ENCODE results near the gene DLEC1. TPM values are rescaled to one million over a fixed set of nuclear protein-coding genes. Genes with fewer than 3 reads are reported as not detected.

DLEC1 gene
- total and polyA plus RNA-seq, 9 of the 15 experiments (the other 6 are each of a cell fraction or from before 2014, with no cell fraction given), result 0.07 to 0.08 TPM; not detected in 7

- intact Hi-C loops (cut with micrococcal nuclease), result no loop called here
- BruUV-seq (replicated peaks), result no TSS peak
- TF ChIP-seq ZNF586 (CRISPR knock-in tag; conservative IDR thresholded peaks at IDR 0.05) (no peak), ZFPM2 (CRISPR knock-in tag; IDR thresholded peaks at IDR 0.05) (no peak), CHCHD3 (CRISPR knock-in tag; IDR thresholded peaks at IDR 0.05) (no peak), L3MBTL2 (IDR thresholded peaks at IDR 0.05) (no peak), E2F6 (IDR thresholded peaks at IDR 0.05; ENCODE audit: borderline replicate concordance in 1 of 2, extremely low read depth in 1 of 2, insufficient read depth in 1 of 2, insufficient read length in 1 of 2, low read depth in 1 of 2, low read length in 1 of 2, poor library complexity in 1 of 2, severe bottlenecking in 1 of 2) (no peak), ZNF583 (CRISPR knock-in tag; IDR thresholded peaks at IDR 0.05) (no peak), ZNF143 (CRISPR knock-in tag; IDR thresholded peaks at IDR 0.05) (no peak), SMAD3 (CRISPR knock-in tag; conservative IDR thresholded peaks at IDR 0.05) (no peak), ETV5 (CRISPR knock-in tag; IDR thresholded peaks at IDR 0.05; ENCODE audit: low read depth) (no peak)
- TF ChIP-seq, protein P1, sequence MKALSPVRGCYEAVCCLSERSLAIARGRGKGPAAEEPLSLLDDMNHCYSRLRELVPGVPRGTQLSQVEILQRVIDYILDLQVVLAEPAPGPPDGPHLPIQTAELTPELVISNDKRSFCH (CRISPR knock-in tag; IDR thresholded peaks at IDR 0.05), result no peak
- TF ChIP-seq, protein P1 (tag; IDR thresholded peaks at IDR 0.05), result no peak
- TF ChIP-seq, protein P2, sequence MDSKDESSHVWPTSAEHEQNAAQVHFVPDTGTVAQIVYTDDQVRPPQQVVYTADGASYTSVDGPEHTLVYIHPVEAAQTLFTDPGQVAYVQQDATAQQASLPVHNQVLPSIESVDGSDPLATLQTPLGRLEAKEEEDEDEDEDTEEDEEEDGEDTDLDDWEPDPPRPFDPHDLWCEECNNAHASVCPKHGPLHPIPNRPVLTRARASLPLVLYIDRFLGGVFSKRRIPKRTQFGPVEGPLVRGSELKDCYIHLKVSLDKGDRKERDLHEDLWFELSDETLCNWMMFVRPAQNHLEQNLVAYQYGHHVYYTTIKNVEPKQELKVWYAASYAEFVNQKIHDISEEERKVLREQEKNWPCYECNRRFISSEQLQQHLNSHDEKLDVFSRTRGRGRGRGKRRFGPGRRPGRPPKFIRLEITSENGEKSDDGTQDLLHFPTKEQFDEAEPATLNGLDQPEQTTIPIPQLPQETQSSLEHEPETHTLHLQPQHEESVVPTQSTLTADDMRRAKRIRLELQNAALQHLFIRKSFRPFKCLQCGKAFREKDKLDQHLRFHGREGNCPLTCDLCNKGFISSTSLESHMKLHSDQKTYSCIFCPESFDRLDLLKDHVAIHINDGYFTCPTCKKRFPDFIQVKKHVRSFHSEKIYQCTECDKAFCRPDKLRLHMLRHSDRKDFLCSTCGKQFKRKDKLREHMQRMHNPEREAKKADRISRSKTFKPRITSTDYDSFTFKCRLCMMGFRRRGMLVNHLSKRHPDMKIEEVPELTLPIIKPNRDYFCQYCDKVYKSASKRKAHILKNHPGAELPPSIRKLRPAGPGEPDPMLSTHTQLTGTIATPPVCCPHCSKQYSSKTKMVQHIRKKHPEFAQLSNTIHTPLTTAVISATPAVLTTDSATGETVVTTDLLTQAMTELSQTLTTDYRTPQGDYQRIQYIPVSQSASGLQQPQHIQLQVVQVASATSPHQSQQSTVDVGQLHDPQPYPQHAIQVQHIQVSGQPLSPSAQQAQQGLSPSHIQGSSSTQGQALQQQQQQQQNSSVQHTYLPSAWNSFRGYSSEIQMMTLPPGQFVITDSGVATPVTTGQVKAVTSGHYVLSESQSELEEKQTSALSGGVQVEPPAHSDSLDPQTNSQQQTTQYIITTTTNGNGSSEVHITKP (IDR thresholded peaks at IDR 0.05; ENCODE audit: partially characterized antibody), result no peak
These were observed 22.6 kb upstream of the DLEC1 start for GRCh38 chr3:38016410-38016809.

More at GRCh38 chr3:38016410-38016809, 22.6 kb upstream of the DLEC1 start:
- Histone ChIP-seq H3K9me1 (ENCODE audit: control insufficient read depth, insufficient read depth, low read length) (peaks cover 6% of the 10 kb centered on the region), H3K9ac (ENCODE audit: insufficient read depth in 1 of 2, low read depth in 2 of 2, low read length in 2 of 2) (peak overlapping the region; percentile 6 to 96; a peak in 3 of 4 replicates), H3K4me3 (no peak overlapping the region; the same call in 1 of the 2 replicates), H3K4me2 (ENCODE audit: insufficient read depth, low read length) (peak overlapping the region; percentile 95), H2AFZ (ENCODE audit: low read depth, low read length) (no peak overlapping the region), H3K36me3 (ENCODE audit: control insufficient read depth, insufficient read depth, low read length) (peaks cover 62% of the 10 kb centered on the region), H3K4me1 (replicated peaks in 1 of 2; ENCODE audit: control insufficient read depth in 2 of 2, insufficient read depth in 2 of 2, low read length in 2 of 2) (peaks cover 51 to 55% of the 10 kb centered on the region in 2 experiments), H3K9me3 (replicated peaks; ENCODE audit: control insufficient read depth, insufficient read depth, low read depth, low read length) (no peaks in the 10 kb centered on the region), H3K27me3 (ENCODE audit: control insufficient read depth in 2 of 2, insufficient read depth in 2 of 2, low read length in 2 of 2) (no peaks in the 10 kb centered on the region), H4K20me1 (replicated peaks; ENCODE audit: control insufficient read depth, insufficient read depth, low read length) (peaks cover 3% of the 10 kb centered on the region; the same call in 1 of the 2 replicates), H3K27ac (ENCODE audit: extremely low read depth, low read depth, low read length) (peak overlapping the region; percentile 79; the same call in 2 of the 3 replicates), H3K79me2 (ENCODE audit: control insufficient read depth, insufficient read depth, low read length) (peaks cover 69% of the 10 kb centered on the region)
- no peak for ATAC-seq
- ChIA-PET CTCF (ENCODE audit: low intra/inter-chr PET ratio) (no interaction called here), POLR2A (interaction anchor here (0.6 to 1.2 kb wide), 2 partner anchors 13 to 401 kb away, joined by 3 read pairs; no protein-coding TSS in a partner anchor)
- in situ Hi-C loops (cut with MboI), result no loop called here
- no peak for DNase-seq (ENCODE audit: extremely low read depth in 1 of 4, low spot score in 3 of 4)
- WGBS (ENCODE audit: insufficient coverage, low coverage, missing lambda C conversion rate), result 95% methylated on average over 9 of the region's 13 CpGs
- FAIRE-seq, result no peak
